H1 (cell line): ENCODE data around the gene IYD. TPM values are rescaled to one million over a fixed set of nuclear protein-coding genes. Genes with fewer than 3 reads are reported as not detected.

Source experiments
- CTCF ChIA-PET: fragments of 300-600 bp; sonication (Branson Sonifier 250); formaldehyde crosslinking; loops from one replicate; lab custom pipeline; 2021; ENCODE audit not compliant: partially characterized antibody; lab: Charles Lee
- POLR2A ChIA-PET: fragments of 300-600 bp; sonication (Branson Sonifier 250); formaldehyde crosslinking; loops from one replicate; lab custom pipeline; 2021; ENCODE audit warnings: inconsistent platforms; ENCODE audit not compliant: partially characterized antibody; lab: Charles Lee
- DNase-seq, 2 experiments: peaks; one replicate each; pipeline versions ENCODE4 v3.0.0 to v3.0.0-alpha.2; 2010 to 2022; ENCODE audit warnings: low spot score in 2 of 2, low read depth in 1 of 2, mixed read lengths in 1 of 2
- FAIRE-seq: peaks from 2 replicates; lab custom pipeline; 2011; peaks lifted over from hg19 to GRCh38; lab: Jason Lieb, UNC
- H2AFZ ChIP-seq: 2 replicates; pipeline ENCODE4 v1.8.1; 2012; ENCODE audit warnings: low read length, inconsistent platforms
- H2AK5ac ChIP-seq: 2 replicates; pipeline ENCODE4 v1.6.1; 2013; ENCODE audit warnings: low read depth, low read length
- H2BK120ac ChIP-seq: replicated peaks from 2 replicates; pipeline ENCODE3; 2013; ENCODE audit warnings: low read depth, low read length, inconsistent platforms
- H2BK12ac ChIP-seq: 2 replicates; pipeline ENCODE4 v1.6.1; 2013; ENCODE audit warnings: low read depth, low read length
- H2BK15ac ChIP-seq: 2 replicates; pipeline ENCODE4 v1.6.1; 2013; ENCODE audit warnings: low read length
- H2BK20ac ChIP-seq: 2 replicates; pipeline ENCODE4 v1.6.1; 2013; ENCODE audit warnings: low read length
- H2BK5ac ChIP-seq: 2 replicates; pipeline ENCODE4 v1.6.1; 2013; ENCODE audit warnings: low read depth, low read length
- H3K14ac ChIP-seq: 2 replicates; pipeline ENCODE4 v1.6.1; 2013; ENCODE audit warnings: inconsistent platforms; ENCODE audit not compliant: insufficient read length
- H3K18ac ChIP-seq: 2 replicates; pipeline ENCODE4 v1.6.1; 2013; ENCODE audit warnings: low read length; ENCODE audit errors: extremely low read depth
- H3K23ac ChIP-seq: 2 replicates; pipeline ENCODE4 v1.6.1; 2013; ENCODE audit warnings: inconsistent platforms; ENCODE audit not compliant: insufficient read length
- H3K23me2 ChIP-seq: 2 replicates; pipeline ENCODE4 v1.6.1; 2013; ENCODE audit warnings: low read depth, low read length
- H3K27ac ChIP-seq: 2 replicates; pipeline ENCODE4 v1.6.1; 2011; ENCODE audit warnings: low read depth, low read length, inconsistent platforms
- H3K27me3 ChIP-seq, 4 experiments: replicated peaks in 1 of 4; 1 replicate in 1 of 4; 2 replicates in 3 of 4; pipeline versions ENCODE4 v1.6.1 to v1.8.1; 2011 to 2013; ENCODE audit warnings: low read length in 3 of 4, mild to moderate bottlenecking in 3 of 4, inconsistent platforms in 2 of 4, mixed read lengths in 2 of 4, moderate library complexity in 1 of 4; ENCODE audit not compliant: control insufficient read depth in 3 of 4, insufficient read depth in 3 of 4; ENCODE audit errors: extremely low read depth in 1 of 4
- H3K36me3 ChIP-seq, 4 experiments: 2 replicates each; pipeline versions ENCODE4 v1.6.1 to v1.8.1; 2011 to 2013; ENCODE audit warnings: mild to moderate bottlenecking in 4 of 4, low read length in 3 of 4, moderate library complexity in 2 of 4, control low read depth in 1 of 4, inconsistent platforms in 1 of 4; ENCODE audit not compliant: insufficient read depth in 4 of 4, control insufficient read depth in 2 of 4
- H3K4ac ChIP-seq: replicated peaks from 2 replicates; pipeline ENCODE3; 2013; ENCODE audit warnings: low read length, low read depth, mixed read lengths, inconsistent platforms; ENCODE audit not compliant: insufficient read length
- H3K4me1 ChIP-seq, 4 experiments: replicated peaks in 1 of 4; 1 replicate in 1 of 4; 2 replicates in 3 of 4; pipeline versions ENCODE4 v1.6.1 to v1.8.1; 2011 to 2013; ENCODE audit warnings: low read length in 3 of 4, inconsistent platforms in 2 of 4, mixed read lengths in 1 of 4; ENCODE audit not compliant: insufficient read depth in 4 of 4, control insufficient read depth in 3 of 4
- H3K4me2 ChIP-seq, 2 experiments: 2 replicates each; pipeline versions ENCODE4 v1.6.1 to v1.8.1; 2011 to 2013; ENCODE audit warnings: low read depth in 2 of 2, low read length in 2 of 2, control low read depth in 1 of 2, inconsistent platforms in 1 of 2, mild to moderate bottlenecking in 1 of 2; ENCODE audit not compliant: insufficient read depth in 1 of 2
- H3K4me3 ChIP-seq, 4 experiments: fragments of 200-600, 300-600 bp in 1 of 4; sonication (generic), shearing (Covaris generic), sonication (Bioruptor Twin) in 1 of 4; 2 replicates each; pipeline versions ENCODE4 v1.5.1 to v1.8.1; 2011 to 2016; ENCODE audit warnings: low read length in 4 of 4, low read depth in 3 of 4, control low read depth in 2 of 4, inconsistent platforms in 2 of 4, mild to moderate bottlenecking in 2 of 4, mixed read lengths in 1 of 4, moderate library complexity in 1 of 4; ENCODE audit not compliant: insufficient read depth in 2 of 4; ENCODE audit errors: extremely low read depth in 1 of 4
- H3K56ac ChIP-seq: replicated peaks from 2 replicates; pipeline ENCODE3; 2013; ENCODE audit warnings: low read depth, mild to moderate bottlenecking, mixed read lengths, low read length, inconsistent platforms; ENCODE audit not compliant: insufficient read length
- H3K79me1 ChIP-seq: 2 replicates; pipeline ENCODE4 v1.6.1; 2013; ENCODE audit warnings: low read depth, low read length, control low read depth
- H3K79me2 ChIP-seq, 2 experiments: 2 replicates each; pipeline versions ENCODE4 v1.6.1 to v1.8.1; 2012 to 2013; ENCODE audit warnings: low read length in 2 of 2, mild to moderate bottlenecking in 2 of 2, inconsistent platforms in 1 of 2; ENCODE audit not compliant: insufficient read depth in 2 of 2, control insufficient read depth in 1 of 2
- H3K9ac ChIP-seq, 4 experiments: replicated peaks in 1 of 4; 1 replicate in 1 of 4; 2 replicates in 3 of 4; pipeline versions ENCODE4 v1.6.1 to v1.8.1; 2011 to 2013; ENCODE audit warnings: low read depth in 3 of 4, low read length in 3 of 4, control low read depth in 2 of 4, mild to moderate bottlenecking in 2 of 4, moderate library complexity in 2 of 4, inconsistent platforms in 1 of 4; ENCODE audit errors: extremely low read depth in 1 of 4
- H3K9me3 ChIP-seq, 2 experiments: 2 replicates each; pipeline versions ENCODE4 v1.6.1 to v1.8.1; 2012 to 2013; ENCODE audit warnings: mild to moderate bottlenecking in 2 of 2, moderate library complexity in 2 of 2, control low read depth in 1 of 2, inconsistent platforms in 1 of 2, low read depth in 1 of 2, low read length in 1 of 2, mixed read lengths in 1 of 2; ENCODE audit not compliant: insufficient read depth in 2 of 2
- H4K20me1 ChIP-seq, 2 experiments: replicated peaks in 1 of 2; 2 replicates each; pipeline versions ENCODE3 to v1.8.1; 2011 to 2013; ENCODE audit warnings: inconsistent platforms in 2 of 2, low read length in 2 of 2, mild to moderate bottlenecking in 1 of 2; ENCODE audit not compliant: insufficient read depth in 2 of 2, control insufficient read depth in 1 of 2
- H4K5ac ChIP-seq: 2 replicates; pipeline ENCODE4 v1.6.1; 2013; ENCODE audit warnings: low read length, low read depth, mixed read lengths, inconsistent platforms; ENCODE audit not compliant: insufficient read length
- H4K8ac ChIP-seq: 2 replicates; pipeline ENCODE4 v1.8.0; 2013; ENCODE audit warnings: mild to moderate bottlenecking, moderate library complexity, low read length, inconsistent platforms; ENCODE audit not compliant: insufficient read depth; ENCODE audit errors: extremely low read depth
- H4K91ac ChIP-seq: replicated peaks from 2 replicates; pipeline ENCODE3; 2013; ENCODE audit warnings: low read length, mixed read lengths, inconsistent platforms; ENCODE audit not compliant: insufficient read length
- CHD1 ChIP-seq: IDR thresholded peaks from 2 replicates; pipeline ENCODE4 v1.6.1; 2012; ENCODE audit warnings: low read depth, low read length, improper control_type of control experiment
- CHD2 ChIP-seq: IDR thresholded peaks from 2 replicates; pipeline ENCODE4 v1.6.1; 2012; ENCODE audit warnings: low read length, improper control_type of control experiment
- CREB1 ChIP-seq: IDR thresholded peaks from 2 replicates; pipeline ENCODE4 v1.6.1; 2012; ENCODE audit warnings: inconsistent platforms
- JUN ChIP-seq: IDR thresholded peaks from 2 replicates; pipeline ENCODE4 v1.6.1; 2011; ENCODE audit warnings: low read depth, mild to moderate bottlenecking, improper control_type of control experiment, low read length
- JUND ChIP-seq: IDR thresholded peaks from 2 replicates; pipeline ENCODE4 v1.6.1; 2011; ENCODE audit warnings: mild to moderate bottlenecking, improper control_type of control experiment, low read length
- KDM1A ChIP-seq: fragments of 200-600, 300-600 bp; sonication (generic); IDR thresholded peaks from 2 replicates; pipeline ENCODE4 v1.7.1; 2016; ENCODE audit warnings: mild to moderate bottlenecking, low read length, borderline replicate concordance
- MAFK ChIP-seq: IDR thresholded peaks from 2 replicates; pipeline ENCODE4 v1.6.1; 2012; ENCODE audit warnings: low read depth, mild to moderate bottlenecking, improper control_type of control experiment, low read length
- NANOG ChIP-seq: IDR thresholded peaks from 2 replicates; pipeline ENCODE4 v1.6.1; 2011; ENCODE audit warnings: low read length, low read depth, mild to moderate bottlenecking, inconsistent platforms; ENCODE audit not compliant: insufficient read depth, poor library complexity, severe bottlenecking
- POU5F1 ChIP-seq: IDR thresholded peaks from 2 replicates; pipeline ENCODE4 v1.6.1; 2011; ENCODE audit warnings: low read depth, mild to moderate bottlenecking, low read length, moderate library complexity
- SUZ12 ChIP-seq: fragments of 200-600 bp; sonication (generic); IDR thresholded peaks from 2 replicates; pipeline ENCODE4 v1.6.1; 2012; ENCODE audit warnings: mild to moderate bottlenecking, inconsistent platforms, low read length, moderate library complexity, mixed read lengths
- WGBS, 2 experiments: shearing (Covaris generic) in 1 of 2; methylation state at CpG; one replicate each; pipeline versions ENCODE4 v1.1.6 to v1.1.7; 2013 to 2015; ENCODE audit warnings: low lambda C conversion rate in 2 of 2, mixed read lengths in 2 of 2, inconsistent platforms in 1 of 2, low coverage in 1 of 2, missing lambda C conversion rate in 1 of 2; ENCODE audit not compliant: insufficient replicate concordance in 2 of 2, insufficient coverage in 1 of 2, insufficient read length in 1 of 2; ENCODE audit errors: extremely low coverage in 1 of 2, missing lambda C conversion rate in 1 of 2; 5-methylcytosine and 5-hydroxymethylcytosine counted together
- polyA plus RNA-seq, 7 experiments: library from polyadenylated mRNA; depleted of rRNA in 3 of 7; stranded (reverse) in 5 of 7; unstranded in 2 of 7; fragments of >200 nt in 5 of 7; fragments of 200-250 nt in 2 of 7; gene quantifications; 1 replicate in 5 of 7; 2 replicates in 1 of 7; 4 replicates in 1 of 7; pipeline versions ENCODE4 v1.2.1 to v1.2.3, GENCODE V29; 2011 to 2013; ENCODE audit warnings: missing spikeins in 2 of 7, mixed read lengths in 2 of 7
- total RNA-seq: library from RNA; stranded (reverse); fragmentation: NEBNext Ultra II Directional; extraction: Animal tissue kit (Norgen Biotek cat#: 25700); gene quantifications from 2 replicates; pipeline ENCODE4 v1.2.1, GENCODE V29; 2021
- TF ChIP-seq, protein P1 (sequence below): IDR thresholded peaks from 2 replicates; pipeline ENCODE4 v1.6.1; 2011; ENCODE audit warnings: low read depth, mild to moderate bottlenecking, low read length; ENCODE audit not compliant: insufficient read depth
- TF ChIP-seq, protein P2 (sequence below), 3 experiments: IDR thresholded peaks; 1 replicate in 2 of 3; 2 replicates in 1 of 3; pipeline versions ENCODE4 v1.5.1 to v1.6.1; 2011; ENCODE audit warnings: low read length in 3 of 3, mild to moderate bottlenecking in 3 of 3, inconsistent platforms in 2 of 3, low read depth in 1 of 3, moderate library complexity in 1 of 3; ENCODE audit not compliant: insufficient read depth in 1 of 3; ENCODE audit errors: control extremely low read depth in 1 of 3

Gene IYD
- total and polyA plus RNA-seq, 2 of the 8 experiments (the other 6 are each of a cell fraction or from before 2014, with no cell fraction given) = not detected

DNA sequence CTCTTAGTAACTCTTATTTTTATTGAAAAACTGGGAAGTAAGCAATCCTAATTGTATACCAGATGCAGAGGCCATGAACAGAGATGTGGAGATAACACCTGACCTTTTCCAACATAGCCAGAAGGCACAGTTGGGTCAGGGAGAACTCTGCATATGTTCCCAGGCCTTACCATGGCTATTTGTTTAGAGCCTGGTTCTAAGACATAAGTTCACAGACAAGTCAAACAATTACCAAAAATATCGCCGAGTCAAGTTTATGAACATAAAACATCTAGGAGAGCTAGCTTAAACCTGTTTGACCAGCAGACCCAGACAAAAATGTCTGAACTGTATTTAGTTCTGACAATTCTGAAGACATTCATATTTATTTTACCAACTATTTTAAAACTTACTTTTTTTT, 26.7 kb upstream of the IYD start:
- FAIRE-seq = no peak
- no peaks in the 10 kb centered on the region for H3K23me2 ChIP-seq
- H3K27me3 ChIP-seq = no peaks in the 10 kb centered on the region
- no peak overlapping the region for H3K4me3 ChIP-seq
- no peak for DNase-seq
- H3K18ac ChIP-seq = no peak overlapping the region
- H3K14ac ChIP-seq = no peak overlapping the region
- no peak overlapping the region for H3K56ac ChIP-seq
- no peaks in the 10 kb centered on the region for H3K79me1 ChIP-seq
- H4K91ac ChIP-seq = no peak overlapping the region
- no peak overlapping the region for H2BK5ac ChIP-seq
- ChIA-PET CTCF (interaction anchor here (1.0 to 1.4 kb wide), 3 partner anchors 53 to 326 kb away, joined by 3 to 5 read pairs (median 3); no protein-coding TSS in a partner anchor), POLR2A (no interaction called here)
- no peak overlapping the region for H3K4me2 ChIP-seq
- no peak overlapping the region for H3K23ac ChIP-seq
- no peak overlapping the region for H2BK120ac ChIP-seq
- H2AFZ ChIP-seq = no peak overlapping the region
- no peak overlapping the region for H2BK20ac ChIP-seq
- no peaks in the 10 kb centered on the region for H3K79me2 ChIP-seq
- H2BK15ac ChIP-seq = no peak overlapping the region
- 83% methylated on average over 2 of the region's 2 CpGs; no CpG with 5 or more reads in 1 of the 2 experiments for WGBS, 2 experiments
- H3K36me3 ChIP-seq = no peaks in the 10 kb centered on the region
- no peaks in the 10 kb centered on the region for H3K4me1 ChIP-seq
- no peak overlapping the region for H2AK5ac ChIP-seq
- no peak overlapping the region for H3K27ac ChIP-seq
- no peak overlapping the region for H4K5ac ChIP-seq
- H2BK12ac ChIP-seq = no peak overlapping the region
- H4K20me1 ChIP-seq = no peaks in the 10 kb centered on the region
- no peaks in the 10 kb centered on the region for H3K9me3 ChIP-seq
- no peak overlapping the region for H3K4ac ChIP-seq
- H4K8ac ChIP-seq = no peak overlapping the region
- no peak overlapping the region for H3K9ac ChIP-seq
- TF ChIP-seq JUND = no peak
- TF ChIP-seq CREB1 = no peak
- no peak for TF ChIP-seq MAFK
- TF ChIP-seq KDM1A = no peak
- no peak for TF ChIP-seq NANOG
- no peak for TF ChIP-seq CHD1
- TF ChIP-seq POU5F1 = no peak
- TF ChIP-seq, protein P1, sequence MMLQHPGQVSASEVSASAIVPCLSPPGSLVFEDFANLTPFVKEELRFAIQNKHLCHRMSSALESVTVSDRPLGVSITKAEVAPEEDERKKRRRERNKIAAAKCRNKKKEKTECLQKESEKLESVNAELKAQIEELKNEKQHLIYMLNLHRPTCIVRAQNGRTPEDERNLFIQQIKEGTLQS = no peak
- TF ChIP-seq, protein P2, sequence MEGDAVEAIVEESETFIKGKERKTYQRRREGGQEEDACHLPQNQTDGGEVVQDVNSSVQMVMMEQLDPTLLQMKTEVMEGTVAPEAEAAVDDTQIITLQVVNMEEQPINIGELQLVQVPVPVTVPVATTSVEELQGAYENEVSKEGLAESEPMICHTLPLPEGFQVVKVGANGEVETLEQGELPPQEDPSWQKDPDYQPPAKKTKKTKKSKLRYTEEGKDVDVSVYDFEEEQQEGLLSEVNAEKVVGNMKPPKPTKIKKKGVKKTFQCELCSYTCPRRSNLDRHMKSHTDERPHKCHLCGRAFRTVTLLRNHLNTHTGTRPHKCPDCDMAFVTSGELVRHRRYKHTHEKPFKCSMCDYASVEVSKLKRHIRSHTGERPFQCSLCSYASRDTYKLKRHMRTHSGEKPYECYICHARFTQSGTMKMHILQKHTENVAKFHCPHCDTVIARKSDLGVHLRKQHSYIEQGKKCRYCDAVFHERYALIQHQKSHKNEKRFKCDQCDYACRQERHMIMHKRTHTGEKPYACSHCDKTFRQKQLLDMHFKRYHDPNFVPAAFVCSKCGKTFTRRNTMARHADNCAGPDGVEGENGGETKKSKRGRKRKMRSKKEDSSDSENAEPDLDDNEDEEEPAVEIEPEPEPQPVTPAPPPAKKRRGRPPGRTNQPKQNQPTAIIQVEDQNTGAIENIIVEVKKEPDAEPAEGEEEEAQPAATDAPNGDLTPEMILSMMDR (IDR thresholded peaks at IDR 0.05; ENCODE audit: control extremely low read depth in 1 of 3, insufficient read depth in 1 of 3, low read depth in 1 of 3, low read length in 3 of 3) = no peak
- TF ChIP-seq SUZ12 = no peak
- TF ChIP-seq JUN = no peak
- no peak for TF ChIP-seq CHD2
